Glomerular visceral epithelial cell (primary cell): Measurements from ENCODE around the gene CUL1.

Experiments used
- DNase-seq: peaks from one replicate; pipeline ENCODE4 v3.0.0-alpha.2; 2016; ENCODE audit errors: extremely low spot score

The CUL1 gene

DNA sequence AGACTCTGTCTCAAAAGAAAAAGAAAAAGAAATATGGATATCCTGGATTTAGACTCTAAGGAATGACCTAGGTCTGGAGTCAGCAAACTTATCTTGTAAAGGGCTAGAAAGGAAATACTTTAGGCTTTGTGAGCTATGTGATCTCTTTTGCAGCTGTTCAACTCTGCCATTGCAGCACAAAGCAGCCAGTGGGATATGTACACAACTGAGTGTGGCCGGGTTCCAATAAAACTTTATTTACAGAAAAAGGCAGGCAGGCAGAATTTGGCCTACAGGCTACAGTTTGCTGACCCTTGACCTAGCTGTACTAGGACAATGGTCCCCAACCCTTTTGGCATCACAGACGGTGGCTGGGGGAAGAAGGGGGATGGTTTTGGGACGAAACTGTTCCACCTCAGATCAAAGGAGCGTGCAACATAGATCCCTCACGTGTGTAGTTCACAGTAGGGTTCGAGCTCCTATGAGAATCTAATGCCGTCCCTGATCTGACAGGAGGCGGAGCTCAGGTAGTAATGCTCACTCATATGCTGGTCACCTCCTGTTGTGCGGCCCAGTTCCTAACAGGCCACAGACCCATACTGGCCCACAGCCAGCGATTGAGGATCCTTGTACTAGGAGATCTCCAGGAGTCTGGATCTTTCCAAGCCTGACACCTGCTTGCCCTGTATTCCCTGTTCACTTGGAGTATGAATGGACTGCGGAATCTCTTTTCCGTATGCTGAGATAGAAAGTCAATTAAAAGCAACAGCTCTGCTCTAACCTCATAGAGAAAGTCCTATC is 63.0 kb downstream of the CUL1 start:
- no peak for DNase-seq

GRCh38 chr7:148763622-148764021 is 64.9 kb downstream of the CUL1 start:
- DNase-seq, result no peak

DNA sequence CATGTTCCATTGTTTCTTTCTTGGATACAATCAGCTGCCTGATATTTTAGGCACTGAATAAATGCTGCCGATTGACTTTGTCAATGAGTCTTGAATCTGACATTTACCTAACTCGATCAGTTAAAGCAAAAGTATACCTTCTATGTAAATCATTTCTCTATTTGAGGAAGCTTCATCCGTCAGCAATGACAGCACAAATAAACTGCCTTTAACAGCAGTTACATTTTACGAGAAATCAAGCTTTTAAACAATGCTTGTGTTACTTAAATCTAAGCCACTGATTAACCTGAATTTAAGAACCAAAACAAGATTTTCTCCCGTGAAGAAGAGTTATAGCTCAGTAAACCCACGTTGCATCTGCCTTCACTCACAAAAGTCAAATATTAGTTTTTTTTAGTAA is 71.3 kb downstream of the CUL1 start:
- DNase-seq, result no peak

DNA sequence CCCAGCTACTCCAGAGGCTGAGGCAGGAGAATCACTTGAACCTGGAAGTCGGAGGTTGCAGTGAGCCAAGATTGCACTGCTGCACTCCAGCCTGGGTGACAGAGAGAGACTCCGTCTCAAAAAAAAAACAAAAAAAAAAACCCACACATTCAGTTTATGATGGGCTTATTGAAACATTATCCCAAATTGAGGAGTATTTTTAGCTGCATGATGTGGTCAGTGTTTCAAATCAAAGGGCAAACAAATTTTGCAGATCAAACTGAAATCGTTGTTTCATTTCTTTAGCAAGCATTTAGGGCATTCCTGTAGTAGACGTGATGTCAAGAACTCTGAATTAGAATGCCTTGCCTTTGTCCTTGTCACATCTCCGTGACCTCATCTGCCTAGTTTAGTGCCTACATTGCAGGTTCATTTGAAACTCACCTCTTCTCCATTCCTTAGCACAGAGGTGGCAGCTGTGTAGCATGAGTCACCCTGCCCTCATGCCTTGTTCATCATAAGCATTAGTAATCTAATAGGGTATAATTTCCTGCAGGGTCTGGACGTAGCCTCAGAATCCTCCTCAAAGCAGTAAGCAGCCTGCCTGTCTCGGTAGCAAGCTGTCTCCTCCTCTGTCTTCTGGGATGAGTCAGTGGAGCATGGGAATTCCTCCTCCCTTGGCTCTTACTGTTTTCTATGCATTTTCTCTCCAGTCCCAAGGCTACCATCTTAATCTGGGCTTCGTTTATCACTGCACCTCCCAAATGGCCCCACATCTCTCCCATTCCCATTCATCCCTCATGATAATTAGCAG is 73.8 kb downstream of the CUL1 start:
- peak; percentile 91 for DNase-seq

- DNase-seq, result peak; percentile 5
Observed at GRCh38 chr7:148773334-148773733, 74.6 kb downstream of the CUL1 start.

DNA sequence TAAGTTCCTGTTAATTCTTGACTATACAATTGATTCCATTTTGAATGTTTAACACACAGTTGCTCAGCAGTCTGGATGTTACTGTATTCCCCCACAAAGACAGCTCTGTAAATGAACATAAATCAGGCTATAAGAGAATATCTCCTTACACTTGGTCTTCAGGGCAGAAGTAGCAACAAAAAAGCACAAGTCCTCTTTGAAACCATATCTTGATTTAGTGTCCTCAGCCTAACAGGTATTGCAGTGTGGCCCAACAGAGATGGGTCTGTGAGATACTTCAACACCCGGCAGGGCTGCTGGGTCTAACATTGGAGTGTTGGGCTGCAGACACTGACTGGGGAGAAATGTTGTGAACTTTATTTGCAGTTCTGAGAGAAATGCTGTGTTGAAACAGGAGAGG is 75.8 kb downstream of the CUL1 start:
- no peak for DNase-seq

DNA sequence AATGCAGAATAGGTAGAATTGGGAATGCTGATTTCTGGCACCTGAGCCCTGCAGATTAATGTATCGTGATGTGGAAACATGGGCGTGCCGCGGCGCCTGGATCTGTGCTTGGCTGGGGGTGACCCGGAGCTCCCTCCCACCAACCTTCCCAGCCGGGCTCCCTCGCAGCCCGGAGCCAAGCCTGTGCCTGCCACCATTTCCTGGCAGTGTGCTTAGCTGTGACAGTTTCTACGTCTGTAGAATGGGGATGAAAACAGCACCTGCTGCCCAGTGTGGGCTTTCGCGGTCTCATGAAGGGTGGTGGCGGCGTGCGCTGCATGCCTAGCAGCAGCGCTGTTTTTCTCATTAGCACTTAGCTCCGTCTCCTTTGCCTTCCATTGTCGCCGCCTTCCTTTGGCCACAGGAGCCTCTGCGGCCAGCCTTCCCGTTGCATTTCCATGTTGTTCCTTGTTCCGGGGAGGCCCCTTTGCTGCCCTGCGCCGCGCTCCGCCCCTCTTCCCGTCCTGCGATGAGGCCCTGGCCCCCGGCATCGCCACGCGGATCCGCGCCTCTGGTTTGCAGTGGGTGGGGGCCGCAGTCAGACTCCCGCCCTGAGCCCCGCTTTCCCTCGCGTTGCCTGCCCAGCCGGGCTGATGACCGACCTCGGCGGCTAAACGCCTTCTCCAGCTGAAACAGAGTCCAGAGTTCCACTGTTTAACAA is 84.2 kb downstream of the CUL1 start:
- no peak for DNase-seq

DNA sequence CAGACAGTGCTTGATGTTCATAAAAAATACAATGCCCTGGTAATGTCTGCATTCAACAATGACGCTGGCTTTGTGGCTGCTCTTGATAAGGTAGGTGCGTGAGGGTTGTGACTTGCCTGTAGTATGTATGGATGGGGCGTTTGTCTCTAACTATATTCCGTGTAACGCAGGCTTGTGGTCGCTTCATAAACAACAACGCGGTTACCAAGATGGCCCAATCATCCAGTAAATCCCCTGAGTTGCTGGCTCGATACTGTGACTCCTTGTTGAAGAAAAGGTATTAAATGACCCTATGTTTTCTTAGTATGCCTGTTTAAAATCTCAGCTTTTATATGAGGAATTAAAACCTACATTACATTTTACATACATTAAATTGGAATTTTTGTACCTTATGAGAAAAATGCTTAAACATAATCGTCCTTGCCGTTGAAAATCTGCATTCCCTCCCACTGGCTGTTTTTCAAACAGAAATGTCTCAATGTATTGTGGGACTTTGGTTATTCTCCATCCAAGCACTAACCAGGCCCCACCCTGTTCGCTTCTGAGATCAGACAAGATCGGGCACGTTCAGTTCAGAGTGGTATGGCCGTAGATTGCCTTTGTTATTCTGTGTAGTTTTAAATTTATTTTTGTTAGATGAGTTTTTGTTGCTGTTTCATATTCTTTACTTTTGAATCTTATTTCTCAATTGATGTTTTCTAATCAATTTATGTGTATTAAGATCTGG is 85.3 kb downstream of the CUL1 start:
- DNase-seq, result no peak

DNA sequence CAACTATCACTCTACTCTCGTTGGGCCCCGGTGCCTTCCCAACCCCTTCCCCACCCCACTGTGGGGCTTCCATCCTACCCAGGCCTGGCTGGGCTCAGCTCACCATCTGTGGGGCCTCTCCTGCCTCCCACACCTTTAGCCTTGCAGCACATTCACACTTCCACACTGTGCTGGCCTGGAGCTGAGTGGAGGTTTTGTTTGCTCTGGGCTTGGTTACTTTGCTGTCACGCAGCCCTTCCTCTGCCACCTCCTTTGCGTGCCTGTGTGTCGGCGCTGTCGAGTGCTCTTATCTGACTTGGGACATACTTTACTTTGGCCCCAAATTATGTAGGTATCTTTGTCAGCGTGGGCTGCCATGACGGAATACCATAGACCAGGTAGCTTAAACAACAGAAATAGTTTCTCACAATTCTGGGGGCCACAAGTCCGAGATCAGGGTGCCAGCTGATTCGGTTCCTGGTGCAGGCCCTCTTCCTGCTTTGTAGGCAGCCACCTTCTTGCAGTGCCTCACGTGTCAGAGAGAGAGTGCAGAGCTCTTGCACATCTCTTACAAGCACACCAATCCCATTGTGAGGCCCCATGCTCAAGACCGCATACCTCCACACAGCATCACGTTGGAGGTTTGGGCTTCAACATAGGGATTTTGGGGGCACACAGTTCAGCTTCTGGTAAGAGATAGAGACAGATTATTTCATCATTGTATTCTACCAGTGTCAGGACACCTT is 89.0 kb downstream of the CUL1 start:
- DNase-seq, result no peak

DNA sequence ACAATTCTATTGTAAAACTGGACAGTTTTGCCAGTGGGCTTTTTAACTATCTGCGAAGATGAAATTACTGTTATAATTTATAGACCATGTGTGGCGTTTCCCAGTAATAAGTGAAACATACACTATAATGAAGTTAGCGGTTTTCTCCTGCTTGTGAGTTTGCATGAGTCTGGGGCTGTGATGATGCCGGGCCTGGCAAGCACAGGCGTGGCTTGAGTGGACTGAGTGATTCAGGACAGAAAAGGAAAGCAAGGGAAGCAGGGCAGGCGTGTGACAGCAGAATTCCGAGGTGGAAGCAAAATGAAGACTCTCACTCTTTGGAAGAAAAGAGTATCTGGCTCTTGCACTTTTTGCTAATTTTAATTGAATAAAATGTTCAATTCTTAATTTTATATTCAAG is 90.5 kb downstream of the CUL1 start:
- no peak for DNase-seq

GRCh38 chr7:148790131-148790726 is 91.5 kb downstream of the CUL1 start:
- DNase-seq, result no peak

- DNase-seq, result no peak
Observed at GRCh38 chr7:148790850-148791249, 92.1 kb downstream of the CUL1 start.

GRCh38 chr7:148791546-148791945 is 92.8 kb downstream of the CUL1 start:
- no peak for DNase-seq

GRCh38 chr7:148793590-148793989 is 94.9 kb downstream of the CUL1 start:
- DNase-seq, result no peak

- no peak for DNase-seq
Observed at GRCh38 chr7:148794476-148794875, 95.8 kb downstream of the CUL1 start.

GRCh38 chr7:148796841-148797240 is 98.1 kb downstream of the CUL1 start:
- DNase-seq, result no peak

GRCh38 chr7:148799893-148800555 is 101.3 kb downstream of the CUL1 start:
- DNase-seq, result no peak

DNA sequence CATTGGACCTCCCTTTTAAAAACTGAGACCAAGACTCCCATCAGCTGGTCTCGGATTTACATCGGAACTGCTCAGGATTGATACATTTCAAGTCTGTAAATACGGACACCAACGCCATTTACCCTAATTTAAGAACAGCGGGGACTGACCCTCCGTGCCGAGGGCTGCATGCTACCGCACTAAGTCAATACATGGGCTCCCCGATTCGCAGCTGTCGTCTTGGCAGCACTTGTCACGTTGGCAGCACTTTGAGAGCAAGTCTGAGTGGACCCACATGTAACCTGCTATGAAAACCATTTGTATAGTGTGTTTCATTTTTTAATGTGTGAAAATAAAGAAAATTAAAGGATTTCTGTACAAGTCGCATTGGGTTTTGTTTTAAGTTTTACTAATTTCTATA is 102.0 kb downstream of the CUL1 start:
- DNase-seq, result no peak

GRCh38 chr7:148802101-148802493 is 103.4 kb downstream of the CUL1 start:
- DNase-seq, result no peak

- no peak for DNase-seq
Observed at GRCh38 chr7:148803094-148803493, 104.4 kb downstream of the CUL1 start.
